HEK293 (cell line): ENCODE measurements around the gene MFGE8.

Source experiments
- MYNN ChIP-seq: fragments of 450-650 bp; formaldehyde crosslinking; IDR thresholded peaks from 2 replicates; pipeline ENCODE4 v1.5.1; 2016; ENCODE audit warnings: missing biosample characterization, missing genetic modification characterization, borderline replicate concordance
- ZNF521 ChIP-seq: fragments of 450-650 bp; formaldehyde crosslinking; IDR thresholded peaks from 2 replicates; pipeline ENCODE4 v1.5.1; 2017; ENCODE audit warnings: missing biosample characterization, mild to moderate bottlenecking, missing genetic modification characterization
- TF ChIP-seq, protein P1 (sequence below): fragments of 450-650 bp; formaldehyde crosslinking; IDR thresholded peaks from 2 replicates; pipeline ENCODE4 v1.5.1; 2016; ENCODE audit warnings: missing biosample characterization, missing genetic modification characterization

GRCh38 chr15:88872706-88873105 is 40.5 kb downstream of the MFGE8 start:
- TF ChIP-seq, protein P1, sequence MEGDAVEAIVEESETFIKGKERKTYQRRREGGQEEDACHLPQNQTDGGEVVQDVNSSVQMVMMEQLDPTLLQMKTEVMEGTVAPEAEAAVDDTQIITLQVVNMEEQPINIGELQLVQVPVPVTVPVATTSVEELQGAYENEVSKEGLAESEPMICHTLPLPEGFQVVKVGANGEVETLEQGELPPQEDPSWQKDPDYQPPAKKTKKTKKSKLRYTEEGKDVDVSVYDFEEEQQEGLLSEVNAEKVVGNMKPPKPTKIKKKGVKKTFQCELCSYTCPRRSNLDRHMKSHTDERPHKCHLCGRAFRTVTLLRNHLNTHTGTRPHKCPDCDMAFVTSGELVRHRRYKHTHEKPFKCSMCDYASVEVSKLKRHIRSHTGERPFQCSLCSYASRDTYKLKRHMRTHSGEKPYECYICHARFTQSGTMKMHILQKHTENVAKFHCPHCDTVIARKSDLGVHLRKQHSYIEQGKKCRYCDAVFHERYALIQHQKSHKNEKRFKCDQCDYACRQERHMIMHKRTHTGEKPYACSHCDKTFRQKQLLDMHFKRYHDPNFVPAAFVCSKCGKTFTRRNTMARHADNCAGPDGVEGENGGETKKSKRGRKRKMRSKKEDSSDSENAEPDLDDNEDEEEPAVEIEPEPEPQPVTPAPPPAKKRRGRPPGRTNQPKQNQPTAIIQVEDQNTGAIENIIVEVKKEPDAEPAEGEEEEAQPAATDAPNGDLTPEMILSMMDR: no peak
- TF ChIP-seq MYNN (tag by site-specific recombination) (no peak), ZNF521 (no peak)
